Islet of Langerhans (tissue), 1 donor: ENCODE data around the gene IL7R.
"Not testable (repeated sequence)": the region's sequence is repeated elsewhere in the genome, so short reads cannot be mapped to it uniquely, and the experiment has no call there.

Experiments
- FAIRE-seq: peaks from one replicate; lab custom pipeline; 2011; peaks lifted over from hg19 to GRCh38; lab: Jason Lieb, UNC

Gene IL7R

GRCh38 chr5:35876454-35876853 lies 19.8 kb downstream of the IL7R start:
- no peak for FAIRE-seq

GRCh38 chr5:35876922-35877321 lies 20.2 kb downstream of the IL7R start:
- FAIRE-seq = no peak

- no peak for FAIRE-seq
Measured at GRCh38 chr5:35877655-35878054, 21.0 kb downstream of the IL7R start.

- FAIRE-seq = no peak
Measured at GRCh38 chr5:35878079-35878478, 21.4 kb downstream of the IL7R start.

GRCh38 chr5:35879096-35879495 lies 22.4 kb downstream of the IL7R start:
- no peak for FAIRE-seq

DNA sequence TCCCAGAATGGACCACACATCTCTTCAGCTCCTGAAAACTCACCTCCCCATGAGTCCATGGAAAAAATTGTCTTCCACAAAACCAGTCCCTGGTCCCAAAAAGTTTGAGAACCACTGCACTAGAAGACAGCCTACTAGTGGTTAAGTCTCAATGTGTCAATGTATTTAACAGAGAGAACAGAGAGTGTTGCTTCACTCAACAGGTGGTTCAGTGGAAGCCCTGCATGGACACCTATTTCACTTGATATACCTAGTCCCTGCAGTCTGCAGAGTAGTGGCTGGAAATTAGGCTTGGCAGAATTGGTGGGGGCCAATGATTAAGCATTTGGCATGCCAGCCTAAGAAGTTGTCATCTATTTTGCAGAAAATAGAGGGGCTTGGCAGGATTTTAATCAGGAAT lies 23.0 kb downstream of the IL7R start:
- no peak for FAIRE-seq

DNA sequence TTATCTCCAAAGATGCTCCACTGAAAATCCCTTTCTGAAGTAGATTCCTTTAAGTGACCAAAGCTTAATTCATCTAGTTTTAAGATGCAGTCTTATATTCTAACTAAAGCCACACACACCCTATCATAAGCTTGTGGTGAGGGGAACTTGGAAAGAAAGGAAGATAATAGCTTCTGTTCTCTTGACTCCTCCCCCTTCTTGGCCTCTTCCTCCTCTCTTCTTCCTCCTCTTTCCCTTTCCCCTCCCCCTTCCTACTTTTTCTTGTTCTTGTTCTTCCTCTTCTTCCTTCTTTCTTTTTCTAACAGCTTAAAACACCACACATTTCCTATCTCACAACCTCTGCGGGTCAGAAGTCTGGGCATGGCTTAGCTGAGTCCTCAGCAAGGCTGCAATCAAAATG lies 23.5 kb downstream of the IL7R start:
- no peak for FAIRE-seq

GRCh38 chr5:35881758-35882157 lies 25.1 kb downstream of the IL7R start:
- no peak for FAIRE-seq

DNA sequence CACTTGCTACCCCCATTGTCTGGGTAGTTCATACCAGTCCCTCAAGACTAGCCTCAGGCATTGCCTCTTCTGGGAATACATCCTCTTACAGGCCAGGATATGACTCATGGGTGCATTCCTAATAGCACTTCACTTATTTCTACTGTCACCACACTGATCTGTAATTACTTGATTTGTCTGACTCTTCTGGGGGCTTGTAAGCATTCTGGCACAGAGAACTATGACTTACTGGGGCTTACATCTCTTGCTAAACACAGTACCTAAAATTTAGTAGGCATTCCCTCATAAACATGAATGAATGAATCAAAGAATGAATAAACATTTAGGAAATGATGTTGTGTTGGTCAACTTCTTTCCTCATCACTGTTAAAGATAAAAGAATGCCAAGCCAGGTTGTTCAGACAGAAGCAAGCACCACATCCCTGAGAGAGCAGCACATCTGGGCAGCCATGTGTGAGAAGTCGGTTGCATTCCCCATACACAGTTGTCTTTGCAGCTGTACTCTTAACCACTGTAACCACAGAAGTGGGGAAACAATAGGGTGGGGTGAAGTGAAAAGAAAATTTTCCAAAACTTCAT lies 27.6 kb downstream of the IL7R start:
- FAIRE-seq = no peak

GRCh38 chr5:35884773-35885172 lies 28.1 kb downstream of the IL7R start:
- no peak for FAIRE-seq

DNA sequence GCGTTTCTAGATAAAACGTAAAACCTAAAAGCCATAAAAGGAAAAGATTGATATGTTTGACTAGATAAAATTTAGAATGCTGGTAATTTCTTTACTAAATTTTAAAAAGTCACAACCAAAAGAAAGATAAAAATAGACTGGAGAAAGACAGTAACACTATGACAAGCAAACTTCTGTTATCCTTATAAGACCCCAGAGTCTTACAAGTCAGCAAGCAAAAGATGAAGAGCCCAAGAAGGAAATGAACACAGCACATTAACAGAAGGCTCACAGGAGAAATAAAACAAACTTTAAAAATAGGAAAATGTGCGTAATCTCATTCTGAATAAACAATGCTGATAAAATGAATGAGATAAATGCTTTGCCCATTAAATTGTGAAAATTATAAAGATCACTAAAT lies 29.7 kb downstream of the IL7R start:
- no peak for FAIRE-seq

- no peak for FAIRE-seq
Measured at GRCh38 chr5:35887321-35888100, 30.8 kb downstream of the IL7R start.

GRCh38 chr5:35890021-35891020 lies 33.6 kb downstream of the IL7R start:
- FAIRE-seq = no peak

- not testable (repeated sequence) for FAIRE-seq
Measured at GRCh38 chr5:35892799-35893198, 36.1 kb downstream of the IL7R start.

- FAIRE-seq = no peak
Measured at GRCh38 chr5:35894131-35894530, 37.4 kb downstream of the IL7R start.

DNA sequence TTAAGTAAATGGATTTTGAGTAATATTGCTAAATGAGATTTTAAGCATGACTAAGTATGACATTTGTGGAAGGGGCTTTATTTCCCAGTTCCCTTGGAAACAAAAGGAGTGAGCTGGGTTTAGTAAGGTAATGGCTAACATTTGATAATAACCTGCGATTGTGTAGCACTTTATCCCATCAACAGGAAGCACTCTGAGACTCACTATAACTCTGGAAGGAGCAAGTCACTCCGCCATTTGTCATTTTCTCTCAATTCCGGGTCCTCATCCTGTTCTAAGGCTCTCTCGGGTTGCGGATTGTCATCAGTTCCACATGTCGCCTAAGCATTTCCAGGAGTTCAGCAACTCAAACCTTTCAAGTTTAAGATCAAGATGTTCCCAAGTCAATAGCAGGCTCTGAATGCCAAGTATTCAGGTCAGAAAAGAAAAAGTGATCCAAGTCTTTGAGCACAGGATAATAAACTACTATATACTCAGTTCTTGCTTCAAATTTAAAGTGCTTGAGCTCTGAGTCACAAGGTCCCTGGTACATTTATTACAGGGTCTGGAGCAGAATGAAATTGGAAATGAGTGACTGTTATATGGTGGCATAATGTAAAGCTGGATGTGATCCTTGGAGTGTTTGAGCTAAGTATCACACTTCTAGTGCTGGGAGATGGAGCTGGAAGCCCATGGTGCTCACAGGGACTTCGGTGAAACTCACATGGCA lies 42.4 kb downstream of the IL7R start:
- FAIRE-seq = no peak

GRCh38 chr5:35899800-35900199 lies 43.1 kb downstream of the IL7R start:
- no peak for FAIRE-seq

DNA sequence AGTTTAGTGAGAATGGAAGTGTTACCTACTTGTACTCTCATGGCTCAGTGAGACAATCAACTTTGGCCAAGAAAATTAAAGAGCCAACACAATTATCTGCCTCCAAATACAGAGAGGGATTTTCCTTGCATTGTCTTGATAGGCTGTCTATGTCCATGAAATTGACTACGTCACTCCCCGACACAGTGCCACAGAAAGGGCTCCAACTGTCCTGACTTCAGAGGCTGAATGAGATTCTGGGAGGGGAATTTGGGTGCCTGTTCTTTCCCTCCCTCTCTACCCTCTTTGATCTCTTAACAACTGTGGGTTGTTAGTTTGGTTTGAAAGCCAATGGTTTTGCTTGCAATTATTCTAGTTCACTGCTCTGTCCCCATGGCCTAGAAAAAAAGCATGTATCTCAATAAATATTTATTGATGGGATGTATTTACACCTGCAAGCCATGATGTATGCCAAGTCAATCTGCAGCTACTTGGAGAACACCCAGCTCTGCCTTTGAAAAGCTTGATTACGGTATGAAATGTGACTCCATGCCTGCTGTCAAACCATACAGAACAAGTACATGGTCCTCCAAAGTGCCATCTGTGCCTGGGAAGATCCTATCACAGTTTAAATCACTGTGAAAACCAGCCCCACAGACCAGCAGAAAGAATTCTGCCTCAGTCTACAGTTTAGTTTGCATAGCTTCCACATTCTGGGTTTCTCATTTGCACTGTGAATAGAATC lies 44.4 kb downstream of the IL7R start:
- no peak for FAIRE-seq

- no peak for FAIRE-seq
Measured at GRCh38 chr5:35902046-35902672, 45.5 kb downstream of the IL7R start.

- FAIRE-seq = no peak
Measured at GRCh38 chr5:35903631-35904203, 47.0 kb downstream of the IL7R start.
